ENCODE measurements around the gene PI16. TPM values are rescaled to one million over a fixed set of nuclear protein-coding genes. Genes with fewer than 3 reads are reported as not detected.

Gene PI16
- total RNA-seq, 4 donors from 2014 or later: 1.3 to 41.9 (median 8.9) TPM

- DNase-seq (ENCODE audit: low spot score): no peak
- no peak for ATAC-seq (ENCODE audit: low FRiP score)
These were observed 34.0 kb upstream of the PI16 start for GRCh38 chr6:36920546-36920945.

DNA sequence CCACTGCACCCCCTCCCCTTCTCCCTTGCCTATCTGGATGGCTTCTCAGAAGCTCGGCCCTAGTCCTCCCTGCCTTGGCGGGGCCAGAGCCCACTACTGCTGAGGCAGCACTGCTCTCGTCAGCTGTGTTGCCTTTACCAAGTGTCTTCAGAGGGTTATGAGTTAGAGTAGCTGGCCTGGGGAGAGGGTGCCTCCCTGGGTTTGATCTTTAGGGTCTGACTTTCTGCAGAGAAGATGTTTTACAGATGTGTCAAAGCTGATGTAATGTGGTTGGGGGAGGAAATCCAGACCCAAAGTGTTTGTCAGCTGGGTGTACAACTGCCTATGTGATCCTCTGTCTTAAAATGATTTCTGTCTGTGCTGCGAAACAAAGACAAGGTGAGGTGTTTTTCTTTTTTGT lies 30.4 kb upstream of the PI16 start:
- no peak for DNase-seq (ENCODE audit: low spot score)
- no peak for ATAC-seq (ENCODE audit: low FRiP score)
- TF ChIP-seq, protein P1, sequence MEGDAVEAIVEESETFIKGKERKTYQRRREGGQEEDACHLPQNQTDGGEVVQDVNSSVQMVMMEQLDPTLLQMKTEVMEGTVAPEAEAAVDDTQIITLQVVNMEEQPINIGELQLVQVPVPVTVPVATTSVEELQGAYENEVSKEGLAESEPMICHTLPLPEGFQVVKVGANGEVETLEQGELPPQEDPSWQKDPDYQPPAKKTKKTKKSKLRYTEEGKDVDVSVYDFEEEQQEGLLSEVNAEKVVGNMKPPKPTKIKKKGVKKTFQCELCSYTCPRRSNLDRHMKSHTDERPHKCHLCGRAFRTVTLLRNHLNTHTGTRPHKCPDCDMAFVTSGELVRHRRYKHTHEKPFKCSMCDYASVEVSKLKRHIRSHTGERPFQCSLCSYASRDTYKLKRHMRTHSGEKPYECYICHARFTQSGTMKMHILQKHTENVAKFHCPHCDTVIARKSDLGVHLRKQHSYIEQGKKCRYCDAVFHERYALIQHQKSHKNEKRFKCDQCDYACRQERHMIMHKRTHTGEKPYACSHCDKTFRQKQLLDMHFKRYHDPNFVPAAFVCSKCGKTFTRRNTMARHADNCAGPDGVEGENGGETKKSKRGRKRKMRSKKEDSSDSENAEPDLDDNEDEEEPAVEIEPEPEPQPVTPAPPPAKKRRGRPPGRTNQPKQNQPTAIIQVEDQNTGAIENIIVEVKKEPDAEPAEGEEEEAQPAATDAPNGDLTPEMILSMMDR (IDR thresholded peaks at IDR 0.05): no peak

More at GRCh38 chr6:36920546-36920945, 34.0 kb upstream of the PI16 start:
- TF ChIP-seq, protein P1 (IDR thresholded peaks at IDR 0.05): no peak

- DNase-seq (ENCODE audit: low spot score) (no peak), ATAC-seq (ENCODE audit: low FRiP score) (no peak)
- TF ChIP-seq, protein P1 (IDR thresholded peaks at IDR 0.05): no peak
These were observed 29.7 kb upstream of the PI16 start for GRCh38 chr6:36924778-36925374.

GRCh38 chr6:36925809-36926208 lies 28.7 kb upstream of the PI16 start:
- ATAC-seq (ENCODE audit: low FRiP score) (no peak), DNase-seq (ENCODE audit: low spot score) (no peak)
- TF ChIP-seq, protein P1 (IDR thresholded peaks at IDR 0.05): no peak

DNA sequence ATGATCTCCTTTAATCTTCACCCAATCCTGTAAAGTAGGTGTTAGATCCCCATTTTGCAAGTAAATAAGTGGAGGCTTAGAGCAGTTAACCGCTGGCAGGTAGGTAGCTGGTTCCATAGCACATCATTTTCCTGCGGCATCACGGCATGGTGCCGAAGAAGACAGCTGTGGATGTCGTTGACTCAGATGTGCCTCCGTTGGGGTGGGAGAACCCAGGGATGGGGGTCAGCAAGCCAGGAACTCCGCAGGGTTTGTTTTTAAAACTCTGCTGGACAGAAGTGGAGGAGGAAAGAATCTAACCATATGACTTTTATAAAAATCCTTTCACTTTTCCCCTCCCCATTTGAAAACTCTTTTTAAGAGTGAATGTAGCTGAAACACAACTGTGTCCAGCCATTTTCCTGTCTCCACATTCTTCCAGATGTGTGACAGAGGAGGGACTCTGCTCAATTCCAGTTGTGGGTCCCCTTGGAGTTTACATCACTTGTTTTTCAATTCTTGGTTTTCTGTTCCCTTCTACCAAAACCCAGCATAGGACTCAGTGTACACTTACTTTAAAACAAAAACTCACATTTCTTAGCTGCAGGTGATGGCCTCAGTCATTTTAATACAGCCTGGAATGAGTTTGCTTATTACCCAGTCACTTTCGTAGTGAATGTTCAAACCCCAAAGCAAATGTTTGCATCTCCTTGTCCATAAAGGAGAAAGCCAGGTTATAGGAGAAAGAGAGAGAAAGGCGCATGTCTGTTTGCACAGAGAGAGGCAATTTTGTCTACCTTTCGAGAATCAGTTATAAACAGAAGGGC lies 27.6 kb upstream of the PI16 start:
- ATAC-seq (ENCODE audit: low FRiP score): no peak
- TF ChIP-seq, protein P1 (IDR thresholded peaks at IDR 0.05): no peak
- DNase-seq (ENCODE audit: low spot score): no peak

DNA sequence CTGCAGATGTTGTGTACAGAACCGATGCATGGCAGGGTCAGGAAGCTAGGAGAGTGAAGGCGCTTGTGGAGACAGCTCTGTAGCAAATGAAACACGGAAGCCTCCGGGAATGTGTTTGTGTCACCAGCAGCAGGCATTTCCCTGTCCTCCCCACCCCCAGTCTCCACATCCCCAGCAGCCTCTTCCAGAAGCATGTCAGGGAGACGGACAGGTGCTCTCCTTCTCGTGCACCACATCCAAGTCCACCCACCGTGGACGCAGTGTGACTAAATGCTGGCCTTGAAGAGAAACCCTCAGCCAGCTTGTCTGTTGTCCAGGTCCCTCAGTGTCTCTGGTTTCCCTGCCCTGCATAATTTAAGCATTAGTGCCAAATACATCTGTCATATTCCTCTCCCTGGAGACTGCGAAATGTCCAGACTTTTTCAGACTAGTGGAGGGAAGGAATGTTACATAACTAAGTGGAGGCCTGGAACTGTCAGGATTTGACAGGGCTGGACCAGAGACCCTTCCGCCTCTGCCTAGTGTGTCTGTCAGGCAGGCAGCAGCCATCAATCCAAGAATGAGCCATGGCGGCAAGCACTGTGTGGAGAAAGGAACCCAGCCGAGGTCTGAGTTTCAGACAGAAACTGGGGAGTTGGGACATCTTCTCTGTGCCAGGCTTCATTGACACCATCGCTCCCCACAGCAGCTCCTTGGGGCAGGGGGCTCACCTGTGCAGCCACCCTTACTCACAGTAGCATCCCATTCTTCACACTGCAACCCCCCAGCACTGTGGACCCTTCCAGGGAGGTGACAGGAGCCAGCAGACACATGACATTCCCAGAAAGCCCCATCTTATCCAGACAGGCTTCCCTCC lies 26.6 kb upstream of the PI16 start:
- TF ChIP-seq, protein P1 (IDR thresholded peaks at IDR 0.05): no peak
- DNase-seq (ENCODE audit: low spot score) (no peak), ATAC-seq (ENCODE audit: low FRiP score) (no peak)

Data from omental fat pad (tissue), 4 donors.